HG03175 (cell line): ENCODE results near the gene NUP93.
"Not testable (repeated sequence)": the region's sequence is repeated elsewhere in the genome, so short reads cannot be mapped to it uniquely, and the experiment has no call there.

Experiments
- ATAC-seq: cut with Tn5 transposase; IDR thresholded peaks from one replicate; pipeline ENCODE4 v1.9.1; 2021; ENCODE audit warnings: mild to moderate bottlenecking, moderate library complexity; ENCODE audit not compliant: unreplicated experiment

Gene NUP93

DNA sequence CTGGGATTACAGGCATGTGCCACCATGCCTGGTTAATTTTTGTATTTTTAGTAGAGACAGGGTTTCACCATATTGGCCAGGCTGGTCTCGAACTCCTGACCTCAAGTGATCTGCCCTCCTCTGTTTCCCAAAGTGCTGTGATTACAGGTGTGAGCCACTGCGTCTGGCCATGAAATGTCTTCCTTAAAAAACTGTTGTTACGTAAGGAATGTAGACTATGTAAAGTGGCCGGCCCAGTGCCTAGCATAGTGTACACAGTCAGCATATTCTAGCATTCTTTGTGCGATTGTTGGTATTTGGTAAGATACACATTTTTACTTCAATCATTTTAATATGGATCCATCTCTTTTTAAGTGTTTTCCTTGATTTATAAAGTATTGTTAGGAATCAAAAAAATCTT lies 81.7 kb downstream of the NUP93 start:
- not testable (repeated sequence) for ATAC-seq

GRCh38 chr16:56812884-56813283 lies 83.0 kb downstream of the NUP93 start:
- no peak for ATAC-seq

GRCh38 chr16:56814537-56815432 lies 84.9 kb downstream of the NUP93 start:
- no peak for ATAC-seq

DNA sequence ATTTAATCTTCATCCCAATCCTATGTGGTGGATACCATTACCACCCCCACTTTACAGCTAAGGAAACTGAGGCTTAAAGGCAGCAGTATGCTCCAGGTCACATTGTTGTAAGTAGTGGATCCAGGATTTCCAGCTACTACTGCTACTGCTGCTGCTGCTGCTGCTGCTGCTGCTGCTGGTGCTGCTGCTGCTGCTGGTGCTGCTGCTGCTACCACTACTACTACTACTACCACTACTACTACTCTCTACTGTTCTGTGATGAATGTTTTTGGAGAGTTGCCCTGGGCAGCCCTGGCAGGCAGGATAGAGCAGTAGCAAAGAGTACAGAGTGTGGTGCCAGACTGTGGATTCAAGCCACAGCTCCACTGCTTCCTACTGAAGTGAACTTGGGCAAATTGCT lies 85.8 kb downstream of the NUP93 start:
- ATAC-seq: no peak

GRCh38 chr16:56817056-56817455 lies 87.1 kb downstream of the NUP93 start:
- ATAC-seq: no peak

DNA sequence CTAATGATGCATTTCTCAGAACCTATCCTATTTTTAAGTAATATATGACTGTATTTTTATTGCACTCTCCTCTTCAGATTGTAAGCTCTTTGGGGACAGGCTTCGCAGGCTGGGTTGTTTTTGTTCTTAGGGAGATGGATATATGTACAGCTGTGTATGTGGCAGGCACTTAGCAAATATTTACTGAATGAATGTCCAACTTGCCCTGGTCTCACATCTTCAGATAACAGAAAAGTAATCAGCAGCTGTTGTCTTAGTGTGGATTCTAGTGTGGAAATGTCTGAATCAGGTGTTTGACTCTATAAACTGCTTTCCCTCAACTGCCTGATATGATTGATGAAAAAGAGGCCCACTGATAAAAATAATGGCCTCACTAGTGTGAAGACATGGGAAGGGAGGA lies 88.0 kb downstream of the NUP93 start:
- ATAC-seq: no peak

GRCh38 chr16:56823081-56823733 lies 93.3 kb downstream of the NUP93 start:
- no peak for ATAC-seq

DNA sequence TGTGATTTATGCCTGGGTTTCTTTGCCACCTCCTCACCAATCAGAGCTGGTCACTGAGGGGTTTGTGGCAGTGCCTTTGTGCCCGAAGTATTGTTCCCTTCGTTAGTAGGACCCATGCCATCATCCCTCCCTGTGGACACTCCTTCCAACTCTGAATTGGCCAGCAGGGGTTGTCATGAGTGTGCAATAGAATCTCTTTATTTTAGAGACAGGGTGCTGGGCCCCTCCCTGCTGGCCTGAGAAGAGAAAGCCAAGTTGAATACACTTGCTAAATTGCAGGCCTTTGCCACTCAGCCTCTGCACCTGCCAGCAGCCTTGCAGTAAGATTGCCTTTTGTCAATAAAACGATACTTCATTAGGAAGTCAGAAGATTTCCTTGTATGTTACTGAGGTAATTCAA lies 94.4 kb downstream of the NUP93 start:
- no peak for ATAC-seq

DNA sequence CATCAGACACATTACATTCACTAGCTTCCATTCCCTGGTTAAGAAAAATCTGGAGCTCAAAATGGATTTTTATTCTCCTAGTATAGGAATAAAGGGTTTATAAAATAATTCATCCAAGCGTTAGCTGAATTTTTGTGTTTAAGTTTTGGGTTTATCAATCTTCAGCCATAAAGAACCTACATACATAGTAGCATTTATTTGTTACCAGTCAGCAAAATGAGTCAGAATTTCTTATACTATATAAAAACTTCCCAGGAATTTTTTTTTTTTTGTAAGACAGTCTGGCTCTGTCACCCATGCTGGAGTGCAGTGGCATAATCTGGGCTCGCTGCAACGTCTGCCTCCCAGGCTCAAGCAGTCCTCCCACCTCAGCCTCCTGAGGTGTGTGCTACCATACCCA lies 94.9 kb downstream of the NUP93 start:
- no peak for ATAC-seq

DNA sequence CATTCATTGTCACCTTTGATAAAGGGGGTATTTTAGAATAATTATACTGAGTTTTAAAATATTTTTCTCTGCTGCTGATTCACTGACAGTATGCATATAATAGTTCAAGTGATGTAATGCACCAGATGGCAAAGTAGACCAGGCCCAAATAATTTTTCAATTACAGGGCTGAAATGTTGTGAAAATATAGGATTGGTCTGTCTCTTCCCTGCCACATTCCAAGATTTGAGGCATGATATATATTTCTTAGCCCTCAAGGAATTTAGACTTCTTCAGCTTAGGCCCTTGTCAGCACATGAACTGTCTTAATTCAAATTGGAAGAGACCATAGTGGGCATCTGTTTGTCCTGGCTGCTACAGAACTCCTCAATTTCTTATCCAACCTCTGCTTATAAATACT lies 95.9 kb downstream of the NUP93 start:
- ATAC-seq: no peak

DNA sequence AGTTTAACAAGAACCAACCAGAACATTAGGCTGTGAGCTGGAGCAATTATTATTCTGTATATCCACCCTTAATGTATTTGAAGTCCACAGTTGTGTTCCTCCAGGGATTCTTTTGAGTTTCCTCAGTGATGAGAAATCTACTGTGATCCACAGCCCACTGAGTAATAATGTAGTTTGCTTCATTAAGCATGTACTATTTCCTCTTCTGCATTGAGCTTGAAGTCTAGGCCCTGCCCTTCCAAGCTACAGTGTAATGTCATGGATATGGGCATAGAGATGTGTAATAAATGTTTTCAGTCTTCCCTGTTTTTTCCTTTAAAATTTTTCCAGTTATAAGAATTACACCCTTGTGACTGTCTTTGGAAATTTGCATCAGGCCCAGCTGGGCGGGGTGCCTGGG lies 98.7 kb downstream of the NUP93 start:
- ATAC-seq: no peak

DNA sequence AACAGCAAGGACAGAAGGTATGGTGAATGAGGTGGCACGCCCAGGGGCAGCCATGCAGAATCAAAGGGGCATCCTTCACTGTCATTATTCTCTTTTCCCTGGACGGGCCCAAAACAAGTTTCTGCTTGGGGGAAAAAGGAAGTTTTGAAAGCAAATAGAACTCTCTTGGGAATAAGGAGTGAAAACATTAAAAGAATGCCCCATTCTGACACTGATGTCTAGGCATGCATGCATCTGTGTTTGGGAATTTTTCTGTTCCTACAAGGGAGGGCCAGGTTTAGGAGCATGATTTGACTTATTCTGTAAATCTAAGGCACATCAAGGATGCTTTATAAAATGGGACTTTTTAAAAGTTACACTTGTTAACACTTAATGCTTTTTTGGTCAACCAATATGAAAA lies 100.7 kb downstream of the NUP93 start:
- no peak for ATAC-seq

DNA sequence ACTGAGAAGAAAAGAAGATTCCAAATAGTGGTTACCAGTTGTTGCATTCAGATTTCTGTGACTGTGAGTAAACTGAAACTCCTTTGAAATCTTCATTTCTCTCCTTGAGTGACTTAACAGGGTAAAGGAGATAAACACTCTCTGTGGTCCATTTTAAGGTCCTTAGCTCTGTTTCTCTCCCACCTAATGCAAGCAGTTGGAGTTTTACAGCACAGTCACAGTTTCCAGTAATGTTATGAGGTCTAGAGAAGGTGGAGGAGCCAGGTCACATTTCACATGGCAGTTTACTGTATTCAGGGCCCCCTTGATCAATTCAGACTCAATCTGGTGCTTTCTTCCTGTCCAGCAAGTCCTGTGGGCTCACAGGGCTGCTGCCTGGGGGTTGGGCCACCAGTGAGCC lies 102.8 kb downstream of the NUP93 start:
- no peak for ATAC-seq

GRCh38 chr16:56833243-56833970 lies 103.5 kb downstream of the NUP93 start:
- no peak for ATAC-seq

DNA sequence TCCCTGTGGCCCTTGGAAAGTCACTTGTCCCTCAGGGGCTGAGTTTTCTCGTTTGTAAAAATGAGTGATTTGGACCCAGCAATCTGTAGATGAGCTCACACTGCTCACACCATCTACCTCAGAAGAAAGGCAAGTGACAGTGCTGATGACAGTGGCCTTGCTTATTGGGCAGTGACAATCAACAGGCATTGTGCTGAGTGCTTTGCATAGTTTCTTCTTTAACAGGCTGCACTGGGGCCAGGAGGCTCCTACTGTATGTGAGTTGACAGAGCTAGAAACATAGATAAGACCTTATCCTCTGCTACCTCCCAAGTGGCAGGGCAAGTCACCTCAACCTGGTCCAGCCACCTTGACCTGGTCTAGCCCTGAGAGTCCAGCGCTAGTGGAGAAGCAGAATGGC lies 105.4 kb downstream of the NUP93 start:
- no peak for ATAC-seq

DNA sequence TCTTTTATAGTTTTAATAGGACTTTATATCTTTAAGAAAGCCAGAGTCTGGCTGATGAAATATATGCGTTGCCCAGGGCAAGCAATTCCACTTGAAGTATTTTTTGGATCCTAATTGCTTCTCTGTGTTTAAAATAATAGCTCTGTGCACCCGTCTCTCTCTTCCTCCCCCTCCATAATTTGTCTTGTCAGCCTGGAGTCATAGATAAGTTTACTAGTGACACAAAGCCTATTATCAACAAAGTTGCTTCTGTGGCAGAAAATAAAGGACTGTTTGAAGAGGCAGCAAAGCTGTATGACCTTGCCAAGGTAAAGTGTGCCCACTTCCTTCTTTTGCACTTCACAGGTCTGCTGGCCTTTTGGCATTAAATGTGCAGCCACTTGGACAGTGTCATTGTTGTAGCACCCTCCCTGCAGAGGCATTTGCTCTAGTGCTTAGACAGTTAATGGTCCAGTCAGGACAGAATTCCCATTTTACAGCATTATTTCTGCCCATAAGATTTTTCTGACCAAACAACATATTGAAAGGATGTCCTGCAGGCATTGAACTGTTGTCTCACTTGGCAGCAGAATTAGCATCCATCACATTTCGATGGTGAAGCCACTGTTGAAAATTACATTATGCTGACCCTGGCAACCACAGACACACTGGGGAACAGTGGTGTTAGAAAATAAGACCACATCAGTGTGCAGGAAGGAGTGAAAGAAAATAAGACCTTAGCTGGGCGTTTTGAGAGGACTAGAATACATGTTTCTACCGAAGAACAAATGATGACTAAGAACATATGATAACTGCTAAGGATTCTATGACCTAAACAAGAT lies 106.7 kb downstream of the NUP93 start:
- no peak for ATAC-seq

DNA sequence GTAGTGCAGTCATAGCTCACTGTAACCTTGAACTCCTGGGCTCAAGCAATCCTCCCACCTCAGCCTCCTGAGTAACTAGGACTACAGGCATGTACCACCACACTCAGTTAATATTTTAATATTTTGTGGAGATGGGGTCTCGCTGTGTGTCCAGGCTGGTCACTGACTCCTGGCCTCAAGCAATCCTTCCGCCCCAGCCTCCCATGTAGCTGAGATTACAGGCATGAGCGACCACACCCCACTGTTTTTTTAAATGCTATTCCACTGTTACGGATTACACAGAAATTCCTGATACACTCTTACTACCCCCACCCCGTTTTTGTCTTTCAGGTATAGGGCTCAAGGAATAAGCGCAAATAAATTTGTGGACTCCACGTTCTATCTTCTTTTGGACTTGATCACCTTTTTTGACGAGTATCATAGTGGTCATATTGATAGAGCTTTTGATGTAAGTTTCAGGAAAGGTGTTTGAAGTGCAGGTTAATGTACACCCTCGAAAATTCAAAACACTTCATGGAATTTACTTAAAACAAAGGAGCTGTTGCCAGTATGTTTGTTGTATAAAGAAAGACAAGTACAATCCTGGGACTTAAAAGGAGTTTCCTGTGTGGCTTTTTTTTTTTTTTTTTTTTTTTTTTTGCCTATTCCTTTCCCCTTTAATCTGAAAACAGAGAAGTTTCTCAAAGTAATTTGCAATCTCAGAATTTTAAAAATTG lies 108.9 kb downstream of the NUP93 start:
- ATAC-seq: no peak

DNA sequence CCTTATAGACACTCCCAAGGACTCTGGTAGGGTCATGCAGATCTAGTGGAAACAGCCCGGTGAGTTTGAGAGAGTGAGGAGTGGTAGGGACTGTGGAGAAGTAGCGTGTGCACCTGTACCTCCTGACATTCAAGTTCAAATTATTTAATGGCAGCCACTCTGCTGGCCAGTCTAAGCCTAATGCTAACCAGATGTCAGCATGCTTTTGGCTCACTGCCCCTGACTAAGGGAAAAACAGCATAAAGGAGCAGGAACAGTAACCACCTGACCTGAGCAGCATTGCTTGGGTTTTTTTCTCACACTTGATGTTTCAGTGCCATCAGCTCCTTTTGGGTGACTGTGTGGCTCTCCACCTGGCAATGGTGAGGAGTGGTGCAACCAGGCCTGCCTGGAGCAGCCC lies 111.3 kb downstream of the NUP93 start:
- no peak for ATAC-seq

- no peak for ATAC-seq
Observed at GRCh38 chr16:56841659-56842058, 111.7 kb downstream of the NUP93 start.

- ATAC-seq: no peak
Observed at GRCh38 chr16:56842133-56842532, 112.2 kb downstream of the NUP93 start.
